GM23338 (cell line): ENCODE data around the gene TTC3. TPM values are rescaled to one million over a fixed set of nuclear protein-coding genes. Genes with fewer than 3 reads are reported as not detected.

Source experiments
- ATAC-seq: fragments of 200-7000 bp; cut with Tn5 transposase; 3 replicates; pipeline ENCODE4 v1.9.1; 2020
- DNase-seq: peaks from one replicate; pipeline ENCODE4 v3.0.0-alpha.2; 2015; ENCODE audit warnings: low spot score
- H2AFZ ChIP-seq: fragments of 200-600 bp; sonication (generic); 2 replicates; pipeline ENCODE4 v1.8.0; 2016; ENCODE audit warnings: antibody characterized with exemption, mild to moderate bottlenecking, moderate library complexity
- H3F3A ChIP-seq: fragments of 200-600 bp; sonication (generic); replicated peaks from 2 replicates; pipeline ENCODE4 v1.8.0; 2017; ENCODE audit warnings: antibody characterized with exemption, mixed run types, low read depth
- H3K27ac ChIP-seq: fragments of 200-600 bp; sonication (generic); 2 replicates; pipeline ENCODE4 v1.6.1; 2016; ENCODE audit warnings: low read depth
- H3K27me3 ChIP-seq: fragments of 200-600 bp; sonication (generic); 2 replicates; pipeline ENCODE4 v1.8.0; 2016; ENCODE audit warnings: mild to moderate bottlenecking, mixed run types, moderate library complexity; ENCODE audit not compliant: insufficient read depth
- H3K36me3 ChIP-seq: fragments of 200-600 bp; sonication (generic); 2 replicates; pipeline ENCODE4 v1.8.0; 2016; ENCODE audit warnings: mild to moderate bottlenecking; ENCODE audit not compliant: insufficient read depth
- H3K4me1 ChIP-seq: fragments of 200-600 bp; sonication (generic); 2 replicates; pipeline ENCODE4 v1.8.0; 2016; ENCODE audit warnings: mild to moderate bottlenecking, moderate library complexity; ENCODE audit not compliant: insufficient read depth
- H3K4me2 ChIP-seq: fragments of 200-600 bp; sonication (generic); 2 replicates; pipeline ENCODE4 v1.7.1; 2017; ENCODE audit warnings: mixed run types
- H3K4me3 ChIP-seq: fragments of 200-600 bp; sonication (generic); 2 replicates; pipeline ENCODE4 v1.6.1; 2016; ENCODE audit warnings: mixed run types
- H3K79me2 ChIP-seq: fragments of 200-600 bp; sonication (generic); replicated peaks from 2 replicates; pipeline ENCODE4 v1.8.0; 2017; ENCODE audit warnings: mild to moderate bottlenecking; ENCODE audit not compliant: insufficient read depth
- H3K9me2 ChIP-seq: fragments of 200-600 bp; sonication (generic); 2 replicates; pipeline ENCODE4 v1.8.0; 2017; ENCODE audit not compliant: insufficient read depth
- H4K20me1 ChIP-seq: fragments of 200-600 bp; sonication (generic); replicated peaks from 2 replicates; pipeline ENCODE4 v1.8.0; 2017; ENCODE audit warnings: mild to moderate bottlenecking; ENCODE audit not compliant: insufficient read depth
- H3K27ac Mint-ChIP-seq: 2 replicates; pipeline ENCODE4 v1.8.0; 2020; ENCODE audit warnings: inconsistent platforms, mild to moderate bottlenecking, moderate library complexity, mixed read lengths
- H3K27me3 Mint-ChIP-seq: 3 replicates; pipeline ENCODE4 v1.8.0; 2022; ENCODE audit warnings: low read depth, mild to moderate bottlenecking, moderate library complexity, mixed read lengths, inconsistent platforms; ENCODE audit not compliant: insufficient read depth, poor library complexity
- H3K36me3 Mint-ChIP-seq: 3 replicates; pipeline ENCODE4 v1.8.0; 2021; ENCODE audit warnings: low read depth, mild to moderate bottlenecking, inconsistent platforms, moderate library complexity, mixed read lengths
- H3K4me1 Mint-ChIP-seq: 3 replicates; pipeline ENCODE4 v1.8.0; 2020; ENCODE audit warnings: mild to moderate bottlenecking, inconsistent platforms, mixed read lengths
- H3K4me3 Mint-ChIP-seq: 3 replicates; pipeline ENCODE4 v1.8.0; 2021; ENCODE audit warnings: moderate library complexity, mild to moderate bottlenecking, inconsistent platforms, mixed read lengths
- H3K9me3 Mint-ChIP-seq: 3 replicates; pipeline ENCODE4 v1.8.0; 2020; ENCODE audit warnings: moderate library complexity, mild to moderate bottlenecking, inconsistent platforms, mixed read lengths
- CREB1 ChIP-seq: fragments of 250-450 bp; sonication (Bioruptor Pico); IDR thresholded peaks from 2 replicates; pipeline ENCODE4 v1.5.0; 2020; ENCODE audit warnings: low read depth, mild to moderate bottlenecking, moderate library complexity
- EZH2 ChIP-seq: fragments of 200-600 bp; sonication (generic); IDR thresholded peaks from one replicate; pipeline ENCODE4 v1.8.0; 2017; ENCODE audit warnings: antibody characterized with exemption, mild to moderate bottlenecking, low read depth; ENCODE audit not compliant: unreplicated experiment
- STAT1 ChIP-seq: IDR thresholded peaks from one replicate; pipeline ENCODE4 v1.6.1; 2016; ENCODE audit warnings: antibody characterized with exemption; ENCODE audit not compliant: unreplicated experiment
- ZNF114 ChIP-seq: fragments of 250-450 bp; sonication (Bioruptor Pico); IDR thresholded peaks from 2 replicates; pipeline ENCODE4 v1.5.0; 2020; ENCODE audit warnings: mild to moderate bottlenecking, moderate library complexity
- polyA plus RNA-seq: library from polyadenylated mRNA; unstranded; fragments of >200 nt; fragmentation: Nextera tagmentation; extraction: Ambion mirVana; gene quantifications from 2 replicates; pipeline ENCODE4 v1.2.1, GENCODE V29; 2016
- total RNA-seq: library from RNA; depleted of rRNA; stranded (reverse); fragments of >200 nt; shearing (Covaris generic); gene quantifications from 2 replicates; pipeline ENCODE4 v1.2.3, GENCODE V29; 2014
- TF ChIP-seq, protein P1 (sequence below): fragments of 250-450 bp; sonication (Bioruptor Pico); IDR thresholded peaks from 2 replicates; pipeline ENCODE4 v1.5.0; 2020; ENCODE audit warnings: mild to moderate bottlenecking, moderate library complexity
- TF ChIP-seq, protein P2 (sequence below): IDR thresholded peaks from 2 replicates; pipeline ENCODE4 v1.6.1; 2016; ENCODE audit warnings: antibody characterized with exemption

Gene TTC3
- total and polyA plus RNA-seq, 2 experiments from 2014 or later = 28.9 to 48.6 TPM

DNA sequence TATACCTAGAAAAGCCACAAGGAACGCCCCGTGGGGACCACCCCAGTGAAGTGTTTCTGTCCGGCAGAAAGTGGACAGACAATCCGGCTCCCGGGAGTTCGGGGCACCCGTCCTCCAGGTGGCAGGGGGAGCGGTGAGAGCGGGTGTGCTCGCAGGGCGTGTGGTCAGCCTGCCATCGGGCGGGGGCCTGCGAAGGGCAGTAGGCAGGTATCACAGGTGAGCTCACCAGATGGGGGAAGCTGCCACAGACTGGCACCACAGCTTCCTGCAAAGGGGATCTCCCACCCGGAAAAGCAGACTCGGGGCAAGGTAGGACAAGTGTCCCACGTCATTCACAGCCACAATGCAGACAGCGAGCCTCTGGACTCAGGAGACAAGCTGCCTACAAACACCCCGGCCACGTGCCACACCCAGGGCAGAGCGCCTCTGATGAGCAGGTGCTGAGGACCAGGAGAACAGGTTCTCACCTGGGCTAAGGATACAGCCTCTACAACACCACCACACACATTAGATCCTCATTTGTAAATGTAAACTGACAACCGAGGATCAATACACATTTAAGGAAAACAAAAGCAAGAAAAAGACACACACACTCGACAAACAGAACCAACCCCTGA, 157.7 kb downstream of the TTC3 start (continued):
- TF ChIP-seq, protein P1, sequence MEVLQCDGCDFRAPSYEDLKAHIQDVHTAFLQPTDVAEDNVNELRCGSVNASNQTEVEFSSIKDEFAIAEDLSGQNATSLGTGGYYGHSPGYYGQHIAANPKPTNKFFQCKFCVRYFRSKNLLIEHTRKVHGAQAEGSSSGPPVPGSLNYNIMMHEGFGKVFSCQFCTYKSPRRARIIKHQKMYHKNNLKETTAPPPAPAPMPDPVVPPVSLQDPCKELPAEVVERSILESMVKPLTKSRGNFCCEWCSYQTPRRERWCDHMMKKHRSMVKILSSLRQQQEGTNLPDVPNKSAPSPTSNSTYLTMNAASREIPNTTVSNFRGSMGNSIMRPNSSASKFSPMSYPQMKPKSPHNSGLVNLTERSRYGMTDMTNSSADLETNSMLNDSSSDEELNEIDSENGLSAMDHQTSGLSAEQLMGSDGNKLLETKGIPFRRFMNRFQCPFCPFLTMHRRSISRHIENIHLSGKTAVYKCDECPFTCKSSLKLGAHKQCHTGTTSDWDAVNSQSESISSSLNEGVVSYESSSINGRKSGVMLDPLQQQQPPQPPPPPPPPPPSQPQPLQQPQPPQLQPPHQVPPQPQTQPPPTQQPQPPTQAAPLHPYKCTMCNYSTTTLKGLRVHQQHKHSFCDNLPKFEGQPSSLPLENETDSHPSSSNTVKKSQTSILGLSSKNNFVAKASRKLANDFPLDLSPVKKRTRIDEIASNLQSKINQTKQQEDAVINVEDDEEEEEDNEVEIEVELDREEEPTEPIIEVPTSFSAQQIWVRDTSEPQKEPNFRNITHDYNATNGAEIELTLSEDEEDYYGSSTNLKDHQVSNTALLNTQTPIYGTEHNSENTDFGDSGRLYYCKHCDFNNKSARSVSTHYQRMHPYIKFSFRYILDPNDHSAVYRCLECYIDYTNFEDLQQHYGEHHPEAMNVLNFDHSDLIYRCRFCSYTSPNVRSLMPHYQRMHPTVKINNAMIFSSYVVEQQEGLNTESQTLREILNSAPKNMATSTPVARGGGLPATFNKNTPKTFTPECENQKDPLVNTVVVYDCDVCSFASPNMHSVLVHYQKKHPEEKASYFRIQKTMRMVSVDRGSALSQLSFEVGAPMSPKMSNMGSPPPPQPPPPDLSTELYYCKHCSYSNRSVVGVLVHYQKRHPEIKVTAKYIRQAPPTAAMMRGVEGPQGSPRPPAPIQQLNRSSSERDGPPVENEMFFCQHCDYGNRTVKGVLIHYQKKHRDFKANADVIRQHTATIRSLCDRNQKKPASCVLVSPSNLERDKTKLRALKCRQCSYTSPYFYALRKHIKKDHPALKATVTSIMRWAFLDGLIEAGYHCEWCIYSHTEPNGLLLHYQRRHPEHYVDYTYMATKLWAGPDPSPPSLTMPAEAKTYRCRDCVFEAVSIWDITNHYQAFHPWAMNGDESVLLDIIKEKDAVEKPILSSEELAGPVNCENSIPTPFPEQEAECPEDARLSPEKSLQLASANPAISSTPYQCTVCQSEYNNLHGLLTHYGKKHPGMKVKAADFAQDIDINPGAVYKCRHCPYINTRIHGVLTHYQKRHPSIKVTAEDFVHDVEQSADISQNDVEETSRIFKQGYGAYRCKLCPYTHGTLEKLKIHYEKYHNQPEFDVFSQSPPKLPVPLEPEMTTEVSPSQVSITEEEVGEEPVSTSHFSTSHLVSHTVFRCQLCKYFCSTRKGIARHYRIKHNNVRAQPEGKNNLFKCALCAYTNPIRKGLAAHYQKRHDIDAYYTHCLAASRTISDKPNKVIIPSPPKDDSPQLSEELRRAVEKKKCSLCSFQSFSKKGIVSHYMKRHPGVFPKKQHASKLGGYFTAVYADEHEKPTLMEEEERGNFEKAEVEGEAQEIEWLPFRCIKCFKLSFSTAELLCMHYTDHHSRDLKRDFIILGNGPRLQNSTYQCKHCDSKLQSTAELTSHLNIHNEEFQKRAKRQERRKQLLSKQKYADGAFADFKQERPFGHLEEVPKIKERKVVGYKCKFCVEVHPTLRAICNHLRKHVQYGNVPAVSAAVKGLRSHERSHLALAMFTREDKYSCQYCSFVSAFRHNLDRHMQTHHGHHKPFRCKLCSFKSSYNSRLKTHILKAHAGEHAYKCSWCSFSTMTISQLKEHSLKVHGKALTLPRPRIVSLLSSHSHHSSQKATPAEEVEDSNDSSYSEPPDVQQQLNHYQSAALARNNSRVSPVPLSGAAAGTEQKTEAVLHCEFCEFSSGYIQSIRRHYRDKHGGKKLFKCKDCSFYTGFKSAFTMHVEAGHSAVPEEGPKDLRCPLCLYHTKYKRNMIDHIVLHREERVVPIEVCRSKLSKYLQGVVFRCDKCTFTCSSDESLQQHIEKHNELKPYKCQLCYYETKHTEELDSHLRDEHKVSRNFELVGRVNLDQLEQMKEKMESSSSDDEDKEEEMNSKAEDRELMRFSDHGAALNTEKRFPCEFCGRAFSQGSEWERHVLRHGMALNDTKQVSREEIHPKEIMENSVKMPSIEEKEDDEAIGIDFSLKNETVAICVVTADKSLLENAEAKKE (CRISPR knock-in tag) = no peak
- TF ChIP-seq CREB1 (CRISPR knock-in tag) = no peak
- TF ChIP-seq ZNF114 (CRISPR knock-in tag) = no peak

DNA sequence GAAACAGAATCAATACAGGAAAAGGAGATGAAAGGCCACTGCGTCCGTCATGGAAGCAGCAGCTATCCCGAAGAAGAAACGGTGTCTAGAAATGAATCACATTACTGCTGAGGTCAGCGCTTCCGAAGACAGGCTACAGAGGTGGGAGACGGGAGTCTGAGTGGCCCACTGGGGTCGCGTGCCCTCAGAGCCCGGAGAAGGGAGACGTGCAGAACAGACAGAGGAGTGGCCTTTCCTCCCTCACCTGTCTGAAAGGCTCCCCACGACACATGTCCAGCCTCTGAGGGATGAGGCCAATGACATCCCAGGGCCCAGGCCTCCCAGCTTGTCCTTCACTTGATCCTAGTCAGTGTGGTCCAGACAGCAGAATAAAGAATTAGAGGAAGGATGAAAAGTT, 158.2 kb downstream of the TTC3 start:
- Histone ChIP-seq H3K79me2 (no peaks in the 10 kb centered on the region), H3F3A (no peaks in the 10 kb centered on the region), H3K4me2 (no peak overlapping the region), H3K36me3 (peaks cover 9% of the 10 kb centered on the region), H3K4me3 (no peak overlapping the region), H2AFZ (no peak overlapping the region), H3K9me2 (no peaks in the 10 kb centered on the region), H3K27me3 (no peaks in the 10 kb centered on the region), H4K20me1 (no peaks in the 10 kb centered on the region), H3K4me1 (no peaks in the 10 kb centered on the region), H3K27ac (no peak overlapping the region)
- Mint-ChIP-seq H3K27me3 (no peaks in the 10 kb centered on the region), H3K4me3 (no peak overlapping the region; the same call in 2 of the 3 replicates), H3K4me1 (no peaks in the 10 kb centered on the region), H3K27ac (no peak overlapping the region), H3K9me3 (no peaks in the 10 kb centered on the region; the same call in 2 of the 3 replicates), H3K36me3 (peaks cover 60% of the 10 kb centered on the region)
- ATAC-seq (no peak), DNase-seq (no peak)
- no peak for TF ChIP-seq CREB1 (CRISPR knock-in tag)
- TF ChIP-seq, protein P2, sequence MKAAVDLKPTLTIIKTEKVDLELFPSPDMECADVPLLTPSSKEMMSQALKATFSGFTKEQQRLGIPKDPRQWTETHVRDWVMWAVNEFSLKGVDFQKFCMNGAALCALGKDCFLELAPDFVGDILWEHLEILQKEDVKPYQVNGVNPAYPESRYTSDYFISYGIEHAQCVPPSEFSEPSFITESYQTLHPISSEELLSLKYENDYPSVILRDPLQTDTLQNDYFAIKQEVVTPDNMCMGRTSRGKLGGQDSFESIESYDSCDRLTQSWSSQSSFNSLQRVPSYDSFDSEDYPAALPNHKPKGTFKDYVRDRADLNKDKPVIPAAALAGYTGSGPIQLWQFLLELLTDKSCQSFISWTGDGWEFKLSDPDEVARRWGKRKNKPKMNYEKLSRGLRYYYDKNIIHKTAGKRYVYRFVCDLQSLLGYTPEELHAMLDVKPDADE = no peak
- TF ChIP-seq, protein P1 (CRISPR knock-in tag) = no peak
- TF ChIP-seq STAT1 = no peak
- no peak for TF ChIP-seq EZH2
